HCT116 (cell line): ENCODE measurements around the gene VARS1.

Source experiments
- CEBPB ChIP-seq: IDR thresholded peaks from 2 replicates; pipeline ENCODE4 v1.6.1; 2012; ENCODE audit warnings: low read depth
- EZH2 ChIP-seq: fragments of 200-600 bp; sonication (generic); IDR thresholded peaks from 2 replicates; pipeline ENCODE4 v1.6.1; 2017; ENCODE audit warnings: antibody characterized with exemption, mixed run types
- EZH2phosphoT487 ChIP-seq: fragments of 200-600 bp; IDR thresholded peaks from 2 replicates; pipeline ENCODE4 v1.6.1; 2018; ENCODE audit warnings: antibody characterized with exemption, borderline replicate concordance
- POLR2A ChIP-seq: IDR thresholded peaks from 2 replicates; pipeline ENCODE4 v1.7.0; 2011; ENCODE audit warnings: borderline replicate concordance; ENCODE audit not compliant: insufficient read depth, insufficient read length; ENCODE audit errors: extremely low read depth
- SRF ChIP-seq: IDR thresholded peaks from 2 replicates; pipeline ENCODE4 v1.6.1; 2012; ENCODE audit warnings: low read depth
- ZFX ChIP-seq: fragments of 450-650 bp; IDR thresholded peaks from 2 replicates; pipeline ENCODE4 v1.6.1; 2017
- ZNF274 ChIP-seq: fragments of 200-500 bp; sonication (Bioruptor generic); IDR thresholded peaks from 2 replicates; pipeline ENCODE4 v1.6.1; 2014; ENCODE audit warnings: mild to moderate bottlenecking, low read depth, low read length, inconsistent platforms
- TF ChIP-seq, protein P1 (sequence below), 3 experiments: fragments of 200-600 bp in 1 of 3; sonication (generic) in 1 of 3; IDR thresholded peaks in 2 of 3; conservative IDR thresholded peaks in 1 of 3; 2 replicates each; pipeline ENCODE4 v1.5.1; 2012 to 2017; ENCODE audit warnings: low read depth in 2 of 3, low read length in 2 of 3, antibody characterized with exemption in 1 of 3, borderline replicate concordance in 1 of 3, control low read depth in 1 of 3, mild to moderate bottlenecking in 1 of 3, mixed read lengths in 1 of 3, mixed run types in 1 of 3, moderate library complexity in 1 of 3; ENCODE audit not compliant: insufficient read depth in 1 of 3
- TF ChIP-seq, protein P2 (sequence below): IDR thresholded peaks from 2 replicates; pipeline ENCODE4 v1.6.1; 2012; ENCODE audit warnings: low read depth

- TF ChIP-seq, protein P1, sequence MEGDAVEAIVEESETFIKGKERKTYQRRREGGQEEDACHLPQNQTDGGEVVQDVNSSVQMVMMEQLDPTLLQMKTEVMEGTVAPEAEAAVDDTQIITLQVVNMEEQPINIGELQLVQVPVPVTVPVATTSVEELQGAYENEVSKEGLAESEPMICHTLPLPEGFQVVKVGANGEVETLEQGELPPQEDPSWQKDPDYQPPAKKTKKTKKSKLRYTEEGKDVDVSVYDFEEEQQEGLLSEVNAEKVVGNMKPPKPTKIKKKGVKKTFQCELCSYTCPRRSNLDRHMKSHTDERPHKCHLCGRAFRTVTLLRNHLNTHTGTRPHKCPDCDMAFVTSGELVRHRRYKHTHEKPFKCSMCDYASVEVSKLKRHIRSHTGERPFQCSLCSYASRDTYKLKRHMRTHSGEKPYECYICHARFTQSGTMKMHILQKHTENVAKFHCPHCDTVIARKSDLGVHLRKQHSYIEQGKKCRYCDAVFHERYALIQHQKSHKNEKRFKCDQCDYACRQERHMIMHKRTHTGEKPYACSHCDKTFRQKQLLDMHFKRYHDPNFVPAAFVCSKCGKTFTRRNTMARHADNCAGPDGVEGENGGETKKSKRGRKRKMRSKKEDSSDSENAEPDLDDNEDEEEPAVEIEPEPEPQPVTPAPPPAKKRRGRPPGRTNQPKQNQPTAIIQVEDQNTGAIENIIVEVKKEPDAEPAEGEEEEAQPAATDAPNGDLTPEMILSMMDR (IDR thresholded peaks at IDR 0.05 in 2 of 3, conservative IDR thresholded peaks at IDR 0.05 in 1 of 3; ENCODE audit: borderline replicate concordance in 1 of 3, insufficient read depth in 1 of 3, low read depth in 2 of 3, low read length in 2 of 3): 0 out of 6 replicates have a peak, but pooled peaks of 2 of the 3 experiments have one; percentile 5 to 24
- TF ChIP-seq ZFX (no peak), ZNF274 (no peak), POLR2A (no peak), SRF (no peak), EZH2phosphoT487 (no peak), EZH2 (no peak), CEBPB (no peak)
- TF ChIP-seq, protein P2, sequence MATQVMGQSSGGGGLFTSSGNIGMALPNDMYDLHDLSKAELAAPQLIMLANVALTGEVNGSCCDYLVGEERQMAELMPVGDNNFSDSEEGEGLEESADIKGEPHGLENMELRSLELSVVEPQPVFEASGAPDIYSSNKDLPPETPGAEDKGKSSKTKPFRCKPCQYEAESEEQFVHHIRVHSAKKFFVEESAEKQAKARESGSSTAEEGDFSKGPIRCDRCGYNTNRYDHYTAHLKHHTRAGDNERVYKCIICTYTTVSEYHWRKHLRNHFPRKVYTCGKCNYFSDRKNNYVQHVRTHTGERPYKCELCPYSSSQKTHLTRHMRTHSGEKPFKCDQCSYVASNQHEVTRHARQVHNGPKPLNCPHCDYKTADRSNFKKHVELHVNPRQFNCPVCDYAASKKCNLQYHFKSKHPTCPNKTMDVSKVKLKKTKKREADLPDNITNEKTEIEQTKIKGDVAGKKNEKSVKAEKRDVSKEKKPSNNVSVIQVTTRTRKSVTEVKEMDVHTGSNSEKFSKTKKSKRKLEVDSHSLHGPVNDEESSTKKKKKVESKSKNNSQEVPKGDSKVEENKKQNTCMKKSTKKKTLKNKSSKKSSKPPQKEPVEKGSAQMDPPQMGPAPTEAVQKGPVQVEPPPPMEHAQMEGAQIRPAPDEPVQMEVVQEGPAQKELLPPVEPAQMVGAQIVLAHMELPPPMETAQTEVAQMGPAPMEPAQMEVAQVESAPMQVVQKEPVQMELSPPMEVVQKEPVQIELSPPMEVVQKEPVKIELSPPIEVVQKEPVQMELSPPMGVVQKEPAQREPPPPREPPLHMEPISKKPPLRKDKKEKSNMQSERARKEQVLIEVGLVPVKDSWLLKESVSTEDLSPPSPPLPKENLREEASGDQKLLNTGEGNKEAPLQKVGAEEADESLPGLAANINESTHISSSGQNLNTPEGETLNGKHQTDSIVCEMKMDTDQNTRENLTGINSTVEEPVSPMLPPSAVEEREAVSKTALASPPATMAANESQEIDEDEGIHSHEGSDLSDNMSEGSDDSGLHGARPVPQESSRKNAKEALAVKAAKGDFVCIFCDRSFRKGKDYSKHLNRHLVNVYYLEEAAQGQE: no peak
Measured at GRCh38 chr6:31775184-31775583, 20.4 kb downstream of the VARS1 start.
